ENCODE results near the gene ATP11A.

ATP11A gene

GRCh38 chr13:112744168-112745021, 54.6 kb downstream of the ATP11A start:
- DNase-seq, result no peak

- DNase-seq, result no peak
Observed at GRCh38 chr13:112746044-112746443, 56.2 kb downstream of the ATP11A start.

- no peak for DNase-seq
Observed at GRCh38 chr13:112747256-112747655, 57.4 kb downstream of the ATP11A start.

GRCh38 chr13:112748947-112749735, 59.3 kb downstream of the ATP11A start:
- no peak for DNase-seq

- no peak for DNase-seq
Observed at GRCh38 chr13:112750570-112750969, 60.7 kb downstream of the ATP11A start.

GRCh38 chr13:112751617-112752016, 61.8 kb downstream of the ATP11A start:
- DNase-seq, result no peak

- no peak for DNase-seq
Observed at GRCh38 chr13:112752211-112752610, 62.4 kb downstream of the ATP11A start.

GRCh38 chr13:112752711-112753541, 63.1 kb downstream of the ATP11A start:
- no peak for DNase-seq

- no peak for DNase-seq
Observed at GRCh38 chr13:112753833-112754232, 64.0 kb downstream of the ATP11A start.

- DNase-seq, result no peak
Observed at GRCh38 chr13:112754281-112755025, 64.6 kb downstream of the ATP11A start.

GRCh38 chr13:112755331-112755730, 65.5 kb downstream of the ATP11A start:
- no peak for DNase-seq

GRCh38 chr13:112756081-112756480, 66.2 kb downstream of the ATP11A start:
- no peak for DNase-seq

- DNase-seq, result no peak
Observed at GRCh38 chr13:112756511-112756966, 66.7 kb downstream of the ATP11A start.

- no peak for DNase-seq
Observed at GRCh38 chr13:112756967-112757758, 67.3 kb downstream of the ATP11A start.

- no peak for DNase-seq
Observed at GRCh38 chr13:112757759-112758086, 67.9 kb downstream of the ATP11A start.

GRCh38 chr13:112759053-112759452, 69.2 kb downstream of the ATP11A start:
- no peak for DNase-seq

- DNase-seq, result no peak
Observed at GRCh38 chr13:112759827-112760226, 70.0 kb downstream of the ATP11A start.

GRCh38 chr13:112760435-112760834, 70.6 kb downstream of the ATP11A start:
- no peak for DNase-seq

- DNase-seq, result no peak
Observed at GRCh38 chr13:112760931-112761330, 71.1 kb downstream of the ATP11A start.

- no peak for DNase-seq
Observed at GRCh38 chr13:112761701-112762689, 72.2 kb downstream of the ATP11A start.
